ENCODE results near the gene MT1F. TPM values are rescaled to one million over a fixed set of nuclear protein-coding genes. Genes with fewer than 3 reads are reported as not detected.

The MT1F gene
- total and polyA plus RNA-seq, 9 of the 15 experiments (the other 6 are each of a cell fraction or from before 2014, with no cell fraction given): 0.18 to 0.68 (median 0.29) TPM; not detected in 5

- TF ChIP-seq ZNF318 (IDR thresholded peaks at IDR 0.05; ENCODE audit: borderline replicate concordance in 1 of 2, low read depth in 1 of 2) (peak in 1 of 2 experiments; percentile 85; a peak in 2 of 4 replicates), ZBTB34 (CRISPR knock-in tag; IDR thresholded peaks at IDR 0.05) (no peak), FOXK1 (CRISPR knock-in tag; IDR thresholded peaks at IDR 0.05; ENCODE audit: borderline replicate concordance) (no peak), ETV1 (tag; conservative IDR thresholded peaks at IDR 0.05; ENCODE audit: low read depth) (peak; percentile 53), ZNF23 (CRISPR knock-in tag; IDR thresholded peaks at IDR 0.05) (no peak), JUND (IDR thresholded peaks at IDR 0.05; ENCODE audit: borderline replicate concordance, low read depth, low read length) (peak; percentile 4; the same call in 1 of the 2 replicates), JUND (tag; IDR thresholded peaks at IDR 0.05; ENCODE audit: borderline replicate concordance, low read depth, low read length) (no peak), ESRRA (IDR thresholded peaks at IDR 0.05; ENCODE audit: borderline replicate concordance, low read depth) (no peak), ZNF274 (IDR thresholded peaks at IDR 0.05; ENCODE audit: borderline replicate concordance, low read depth, low read length) (no peak), TAF1 (IDR thresholded peaks at IDR 0.05; ENCODE audit: control insufficient read depth, extremely low read depth, insufficient read depth, low read length, severe bottlenecking) (no peak), PTRF (tag; IDR thresholded peaks at IDR 0.05) (no peak), RUNX1 (IDR thresholded peaks at IDR 0.05; ENCODE audit: low read depth) (no peak), ZFX (CRISPR knock-in tag; IDR thresholded peaks at IDR 0.05) (no peak), NEUROD1 (IDR thresholded peaks at IDR 0.05; ENCODE audit: borderline replicate concordance, low read depth, low read length, partially characterized antibody) (no peak), ZBTB7A (IDR thresholded peaks at IDR 0.05; ENCODE audit: borderline replicate concordance, control insufficient read depth, low read depth, low read length) (no peak), ZNF239 (CRISPR knock-in tag; IDR thresholded peaks at IDR 0.05) (no peak)
- TF ChIP-seq, protein P1, sequence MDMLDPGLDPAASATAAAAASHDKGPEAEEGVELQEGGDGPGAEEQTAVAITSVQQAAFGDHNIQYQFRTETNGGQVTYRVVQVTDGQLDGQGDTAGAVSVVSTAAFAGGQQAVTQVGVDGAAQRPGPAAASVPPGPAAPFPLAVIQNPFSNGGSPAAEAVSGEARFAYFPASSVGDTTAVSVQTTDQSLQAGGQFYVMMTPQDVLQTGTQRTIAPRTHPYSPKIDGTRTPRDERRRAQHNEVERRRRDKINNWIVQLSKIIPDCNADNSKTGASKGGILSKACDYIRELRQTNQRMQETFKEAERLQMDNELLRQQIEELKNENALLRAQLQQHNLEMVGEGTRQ (CRISPR knock-in tag; IDR thresholded peaks at IDR 0.05): no peak
Measured at GRCh38 chr16:56609463-56609921, 48.3 kb upstream of the MT1F start (continued).
